Ureter (tissue), 1 donor: ENCODE results near the gene AGXT. TPM values are rescaled to one million over a fixed set of nuclear protein-coding genes. Genes with fewer than 3 reads are reported as not detected.

ENCODE experiments used
- DNase-seq: peaks from one replicate; pipeline ENCODE4 v3.0.0-alpha.2; 2020; ENCODE audit warnings: low spot score
- total RNA-seq: library from RNA; stranded (reverse); gene quantifications from one replicate; pipeline ENCODE4 v1.2.4, GENCODE V29; 2023
- donor health status: DM: yes; HTN: yes; CAD: no.

Gene AGXT
- total RNA-seq, 1 donor from 2014 or later: 0.31 TPM

DNA sequence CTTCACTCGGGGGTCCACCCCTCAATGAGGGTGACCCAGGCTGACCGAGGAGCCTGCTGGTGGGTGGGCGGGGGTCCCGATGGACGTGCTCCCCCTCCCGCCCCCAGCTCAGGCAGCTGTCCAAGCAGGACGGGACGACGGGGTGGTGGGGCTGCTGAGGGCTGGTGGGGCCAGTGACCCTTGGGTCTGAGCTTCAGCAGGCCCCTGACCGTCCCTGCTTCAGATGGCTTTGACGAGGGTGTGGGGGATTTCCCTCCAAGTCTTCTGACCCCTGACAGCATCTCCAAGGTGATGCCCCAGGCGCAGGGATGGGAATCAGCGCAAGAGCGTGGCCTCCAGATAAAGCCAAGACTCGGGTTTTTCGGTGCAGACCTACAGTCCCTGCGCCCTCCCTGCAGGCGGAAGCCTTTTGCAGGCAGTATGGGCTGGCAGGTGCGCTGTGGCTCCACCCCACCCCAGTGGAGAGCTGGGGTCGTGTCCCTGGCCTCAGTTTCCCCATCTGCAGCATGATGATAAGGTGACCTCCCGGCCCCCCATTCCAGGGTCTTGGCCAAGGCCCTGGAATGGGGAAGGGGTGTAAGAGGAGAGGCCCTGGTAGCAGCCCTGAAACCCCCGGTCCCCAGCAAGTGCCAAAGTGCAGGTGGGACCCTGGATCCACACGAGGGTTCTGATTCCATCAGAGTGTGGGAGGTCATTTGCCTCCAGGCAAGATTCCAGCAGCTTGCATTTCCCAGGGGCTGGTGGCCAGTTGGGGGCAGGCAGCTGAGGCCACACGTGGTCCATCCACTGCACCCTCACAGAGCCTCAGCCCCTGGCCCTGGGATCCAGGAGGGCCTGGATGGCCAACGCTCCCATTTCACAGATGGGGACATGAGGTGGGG lies 46.3 kb downstream of the AGXT start:
- no peak for DNase-seq

DNA sequence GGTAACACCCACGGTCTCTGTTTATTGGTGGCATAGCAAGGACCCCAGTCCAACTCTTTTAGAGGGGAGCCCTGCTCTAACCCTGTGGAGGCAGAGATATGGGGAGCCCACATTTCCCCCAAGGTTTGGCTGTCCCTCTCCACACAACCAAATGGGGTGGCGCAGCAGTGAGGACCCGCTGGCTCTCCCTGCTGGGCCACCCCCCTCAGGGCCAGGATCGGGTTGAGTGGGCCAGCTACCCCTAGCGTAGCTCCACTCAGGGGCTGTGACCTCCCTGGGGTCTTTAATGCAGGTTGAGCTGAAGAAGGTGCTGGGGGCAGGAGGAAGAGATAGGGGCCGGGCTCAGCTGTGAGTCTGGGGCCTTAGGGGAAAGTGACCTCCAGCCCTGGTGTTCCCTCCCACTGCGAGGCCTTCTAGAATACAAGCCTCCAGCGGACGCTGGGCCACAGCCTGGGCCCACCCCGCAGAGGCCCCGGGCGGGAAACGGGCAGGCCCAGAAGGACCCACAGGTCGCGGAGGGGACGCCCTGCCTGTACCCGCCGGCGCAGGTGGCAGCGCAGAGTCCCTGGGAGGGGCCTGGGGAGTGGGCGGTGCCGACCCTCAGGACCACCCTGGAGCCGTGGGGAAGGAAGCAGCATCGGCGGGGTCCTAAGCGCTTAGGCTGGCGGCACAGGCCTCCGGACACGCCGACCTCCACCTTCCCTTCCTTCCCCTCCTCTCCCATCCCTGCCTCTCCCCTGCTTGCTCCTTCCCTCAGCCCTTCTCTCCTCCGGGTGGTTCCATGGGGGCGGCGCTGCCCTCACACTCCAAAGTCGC lies 47.1 kb downstream of the AGXT start:
- no peak for DNase-seq

DNA sequence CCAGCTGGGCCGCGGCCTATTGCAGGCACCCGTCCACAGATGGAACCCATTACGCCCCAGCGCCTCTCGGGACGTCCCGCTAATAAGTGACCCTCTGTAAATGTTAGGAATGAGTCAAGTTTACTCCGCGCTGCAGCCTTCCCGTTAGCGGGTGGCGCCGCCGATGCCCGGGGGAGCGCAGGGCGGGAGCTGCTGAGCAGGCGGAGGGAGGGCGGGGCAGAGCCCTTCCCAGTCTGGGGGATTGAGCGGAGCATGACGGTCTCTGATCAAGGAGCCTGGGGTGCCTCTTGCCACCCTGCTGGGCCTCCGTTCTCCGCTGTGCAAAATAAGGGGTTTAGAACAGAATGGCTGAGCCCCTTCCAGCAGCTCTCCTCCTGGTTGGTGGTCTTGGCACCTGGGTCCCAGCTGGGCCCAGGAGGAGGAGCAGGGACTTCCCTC lies 48.0 kb downstream of the AGXT start:
- DNase-seq: peak; percentile 77

DNA sequence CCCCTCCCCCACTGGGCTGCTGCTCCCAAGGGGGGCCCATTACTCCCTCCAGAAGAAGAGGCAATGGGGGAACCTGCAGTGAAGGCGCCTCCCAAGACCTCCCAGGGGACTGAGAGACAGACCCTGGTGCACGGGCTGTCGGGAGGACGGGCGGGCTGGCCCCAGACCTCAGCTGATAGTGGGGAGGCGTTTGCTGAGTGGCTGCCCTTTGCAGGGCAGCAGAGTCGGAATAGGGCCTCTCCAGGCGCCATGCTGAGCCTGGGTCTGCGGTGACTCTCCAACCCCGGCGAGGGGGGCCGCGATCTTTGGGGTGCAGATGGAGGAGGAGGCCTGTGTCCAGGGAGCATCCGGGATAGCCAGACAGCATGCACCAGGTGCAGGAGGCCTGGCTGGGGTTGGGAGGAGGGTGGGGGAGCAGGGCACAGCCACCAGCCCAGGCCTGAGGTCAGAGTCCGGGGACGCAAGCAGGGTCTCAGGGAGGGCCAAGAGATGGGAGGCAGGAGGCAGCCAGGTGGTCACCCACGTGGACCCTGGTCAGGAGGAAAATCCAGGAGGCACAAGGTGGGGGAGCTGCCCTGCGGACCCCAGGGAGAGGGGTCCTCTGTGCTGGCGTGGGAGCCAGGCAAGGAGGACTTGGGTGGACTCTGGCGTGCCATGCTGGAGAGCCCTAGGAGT lies 48.5 kb downstream of the AGXT start:
- DNase-seq: no peak

DNA sequence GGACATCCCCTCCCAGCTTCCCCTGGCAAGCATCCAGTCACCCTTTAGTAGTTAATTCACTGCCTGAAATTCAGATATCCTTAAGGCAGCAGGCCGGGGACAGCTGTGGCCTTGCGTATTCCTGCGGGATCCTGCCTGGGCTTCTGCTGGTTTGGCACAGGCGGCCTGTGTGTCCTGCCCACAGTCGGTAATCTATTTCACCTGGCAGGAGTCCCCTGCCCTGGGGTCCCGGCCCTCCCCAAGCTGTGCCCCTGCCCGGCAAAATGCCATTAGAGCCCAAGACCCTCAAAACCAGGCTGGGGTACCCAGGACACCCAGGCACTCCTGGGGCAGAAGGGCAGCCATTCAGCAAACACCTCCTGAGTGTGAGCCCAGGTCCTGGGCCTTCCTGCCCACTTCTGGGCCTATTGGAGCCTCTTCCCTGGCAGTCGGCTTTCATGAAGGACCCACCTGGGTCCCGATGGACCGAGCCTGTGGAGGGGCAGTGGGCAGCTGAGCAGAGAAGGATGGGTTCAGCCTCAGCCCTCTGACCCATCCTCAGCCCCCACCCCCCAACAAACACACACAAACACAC lies 49.1 kb downstream of the AGXT start:
- DNase-seq: no peak

DNA sequence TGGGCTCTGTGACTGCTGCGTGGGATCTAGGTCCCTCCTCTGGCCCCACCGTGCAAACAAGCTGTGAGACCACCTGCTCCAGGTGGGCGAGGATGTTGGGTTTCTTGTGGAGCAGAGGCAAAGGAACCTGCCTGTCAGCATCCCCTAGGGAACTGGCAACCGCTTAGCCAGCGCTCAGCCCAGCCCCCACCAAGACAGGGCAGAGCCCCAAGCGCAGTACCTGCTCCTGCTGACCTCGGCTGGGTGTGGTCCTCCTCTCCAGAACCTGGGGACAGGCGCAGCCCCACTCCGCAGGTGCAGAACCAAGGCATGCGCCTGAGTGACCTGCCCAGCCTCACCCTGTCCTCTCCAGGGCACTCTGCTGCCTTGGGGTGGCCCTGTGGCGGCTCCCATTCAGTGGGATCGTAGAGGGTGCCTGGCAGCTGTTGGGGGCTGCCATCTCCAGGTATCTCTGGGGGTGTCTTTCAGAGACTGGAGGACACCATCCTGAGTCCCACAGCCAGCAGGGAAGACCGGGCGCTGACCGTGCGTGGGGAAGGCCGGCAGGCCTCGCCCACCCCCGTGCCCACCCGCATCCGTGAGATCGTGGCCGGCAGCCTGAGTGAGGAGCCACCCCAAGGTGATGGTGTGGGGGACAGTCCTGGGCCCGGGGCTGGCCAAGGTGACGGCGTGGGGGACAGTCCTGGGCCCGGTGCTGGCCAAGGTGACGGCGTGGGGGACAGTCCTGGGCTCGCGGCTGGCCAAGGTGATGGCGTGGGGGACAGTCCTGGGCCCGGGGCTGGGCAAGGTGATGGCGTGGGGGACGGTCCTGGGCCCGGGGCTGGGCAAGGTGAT lies 49.9 kb downstream of the AGXT start:
- DNase-seq: no peak

DNA sequence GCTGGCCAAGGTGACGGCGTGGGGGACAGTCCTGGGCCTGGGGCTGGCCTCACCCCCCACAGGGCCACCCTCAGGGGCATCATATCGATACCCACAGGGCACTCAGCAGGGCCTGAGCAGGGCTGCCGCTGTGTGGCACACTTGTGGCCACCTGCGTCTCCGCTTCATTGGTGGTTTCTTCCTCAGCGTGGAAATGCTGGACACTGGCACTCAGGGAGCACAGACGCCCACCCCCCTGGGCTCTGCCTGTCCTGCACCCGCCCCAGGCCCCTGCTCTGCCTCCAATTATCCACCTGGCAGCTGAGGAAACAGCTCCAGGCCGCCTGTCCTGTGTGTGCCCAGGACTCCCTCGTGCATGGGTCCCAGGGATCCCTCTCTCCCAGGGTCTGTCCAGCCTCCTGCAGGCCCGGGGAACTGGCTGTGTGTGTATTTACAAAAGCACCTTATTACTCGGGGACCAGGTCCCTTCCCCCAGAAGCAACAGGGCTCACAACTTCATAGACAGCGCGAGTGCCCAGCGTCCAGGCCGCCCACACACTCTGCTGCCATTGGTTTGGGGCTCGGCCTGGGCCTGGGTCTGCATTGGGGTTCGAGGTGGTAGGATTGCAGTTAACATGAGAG lies 50.6 kb downstream of the AGXT start:
- no peak for DNase-seq

DNA sequence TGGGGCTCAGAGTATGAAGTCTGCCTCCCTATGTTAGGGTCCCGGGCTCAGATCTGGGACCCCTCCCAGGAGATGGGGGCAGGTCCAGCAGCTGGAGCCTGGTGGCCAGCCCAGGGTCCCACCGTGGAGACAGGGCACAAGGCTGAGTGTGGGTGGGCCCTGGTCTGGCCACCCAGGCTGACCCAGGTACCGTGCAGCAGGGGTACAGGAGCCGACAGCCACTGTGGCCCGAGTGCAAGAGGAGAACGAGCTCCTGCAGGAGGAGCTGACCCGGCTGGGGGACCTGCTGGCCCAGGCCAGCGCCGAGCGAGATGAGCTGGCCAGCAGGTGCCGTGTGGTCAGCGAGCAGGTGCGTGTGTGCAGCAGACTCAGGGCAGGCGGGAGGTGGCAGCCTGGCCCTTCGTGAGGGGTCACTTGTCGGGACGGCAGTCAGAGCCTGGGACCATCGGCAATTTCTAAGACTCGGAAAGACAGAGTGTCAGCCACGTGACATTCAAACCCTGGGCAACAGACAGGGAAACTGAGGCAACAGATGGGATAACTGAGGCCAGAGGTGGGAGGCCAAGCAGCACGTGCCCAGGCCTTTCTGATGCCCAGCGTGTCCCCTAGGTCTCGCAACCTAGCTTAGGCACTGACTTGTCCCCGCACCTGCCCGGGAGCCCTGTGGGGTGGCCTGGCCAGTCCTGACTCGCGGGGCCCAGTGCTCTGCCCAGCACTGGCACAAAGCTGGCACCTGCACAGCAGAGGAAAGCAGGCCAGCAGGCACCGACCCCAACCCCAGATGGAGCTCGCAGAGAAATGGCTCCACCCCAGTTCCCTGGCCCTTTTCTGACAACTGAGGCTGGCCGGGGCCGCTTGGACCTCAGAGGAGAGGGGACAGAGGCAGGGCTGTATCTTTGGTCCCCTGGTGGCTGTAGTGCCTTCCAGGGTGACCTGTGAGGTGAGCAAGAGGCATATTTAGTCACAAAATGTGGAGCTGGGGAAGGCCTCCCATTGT lies 51.5 kb downstream of the AGXT start:
- DNase-seq: peak; percentile 41

DNA sequence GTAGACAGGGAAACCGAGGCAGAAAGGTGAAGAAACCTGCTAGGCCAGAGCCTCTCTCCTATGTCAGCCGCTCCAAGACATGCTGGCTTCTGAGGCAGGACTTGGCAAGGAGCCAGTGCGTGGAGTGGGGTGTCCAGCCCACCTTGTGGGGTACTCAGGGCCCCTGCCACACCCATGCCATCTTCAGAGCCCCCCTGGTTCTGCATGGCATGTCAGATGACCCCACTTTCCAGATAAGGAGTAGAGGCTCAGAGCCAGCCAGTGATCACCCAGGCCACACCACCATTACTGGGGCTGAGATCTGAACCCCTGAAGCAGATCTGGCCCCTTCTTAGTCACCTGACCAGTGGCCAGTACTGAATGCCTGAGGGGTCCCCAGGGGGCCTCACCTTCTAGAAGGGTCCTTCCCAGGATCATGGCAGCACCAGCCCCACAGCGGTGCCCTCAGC lies 52.2 kb downstream of the AGXT start:
- DNase-seq: peak; percentile 37

DNA sequence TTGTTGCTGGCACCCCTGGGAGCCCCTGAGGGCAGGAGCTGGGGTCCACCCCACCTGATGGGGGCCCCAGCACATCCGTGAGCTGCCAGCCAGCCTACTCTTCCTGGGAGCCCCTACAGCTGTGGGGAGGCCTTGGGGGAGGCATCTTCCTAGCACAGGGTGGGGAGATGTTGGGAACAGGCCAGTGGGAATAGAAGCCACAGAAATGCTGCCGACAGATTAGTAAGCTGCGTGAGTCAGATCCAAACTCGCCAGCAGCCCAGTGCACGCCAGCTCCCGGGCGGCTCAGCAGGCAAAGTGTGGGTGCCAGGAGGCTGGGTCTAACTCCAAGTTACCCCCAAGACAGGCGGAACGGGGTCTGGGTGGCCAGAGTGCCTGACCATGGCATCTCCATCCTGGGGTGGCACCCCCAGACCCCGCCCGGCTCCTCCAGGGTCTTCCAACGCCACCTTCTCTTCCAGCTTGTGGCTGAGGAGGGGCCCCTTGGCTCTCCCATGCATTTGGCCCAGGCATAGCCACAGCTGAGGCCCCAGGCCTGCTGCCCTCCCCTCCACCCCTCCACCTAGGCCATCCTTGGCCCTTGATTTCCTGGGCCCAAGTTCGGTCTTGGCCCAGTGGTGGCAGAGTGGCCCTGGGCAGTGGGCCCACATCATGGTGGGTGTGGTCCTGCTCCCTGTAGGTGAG lies 52.8 kb downstream of the AGXT start:
- DNase-seq: peak; percentile 50

DNA sequence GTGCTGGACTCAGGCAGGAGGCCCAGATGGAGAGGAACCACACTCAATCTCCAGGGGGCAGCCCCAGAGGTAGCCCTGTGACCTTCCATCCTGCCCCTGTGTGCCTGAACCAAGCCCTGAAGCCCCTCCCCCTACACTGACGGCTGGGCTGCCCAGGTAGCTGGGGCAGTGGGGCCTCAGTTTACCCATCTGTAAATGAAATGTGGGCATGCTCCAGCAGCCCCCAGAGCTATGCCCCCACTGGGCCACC lies 53.3 kb downstream of the AGXT start:
- peak; percentile 42 for DNase-seq

DNA sequence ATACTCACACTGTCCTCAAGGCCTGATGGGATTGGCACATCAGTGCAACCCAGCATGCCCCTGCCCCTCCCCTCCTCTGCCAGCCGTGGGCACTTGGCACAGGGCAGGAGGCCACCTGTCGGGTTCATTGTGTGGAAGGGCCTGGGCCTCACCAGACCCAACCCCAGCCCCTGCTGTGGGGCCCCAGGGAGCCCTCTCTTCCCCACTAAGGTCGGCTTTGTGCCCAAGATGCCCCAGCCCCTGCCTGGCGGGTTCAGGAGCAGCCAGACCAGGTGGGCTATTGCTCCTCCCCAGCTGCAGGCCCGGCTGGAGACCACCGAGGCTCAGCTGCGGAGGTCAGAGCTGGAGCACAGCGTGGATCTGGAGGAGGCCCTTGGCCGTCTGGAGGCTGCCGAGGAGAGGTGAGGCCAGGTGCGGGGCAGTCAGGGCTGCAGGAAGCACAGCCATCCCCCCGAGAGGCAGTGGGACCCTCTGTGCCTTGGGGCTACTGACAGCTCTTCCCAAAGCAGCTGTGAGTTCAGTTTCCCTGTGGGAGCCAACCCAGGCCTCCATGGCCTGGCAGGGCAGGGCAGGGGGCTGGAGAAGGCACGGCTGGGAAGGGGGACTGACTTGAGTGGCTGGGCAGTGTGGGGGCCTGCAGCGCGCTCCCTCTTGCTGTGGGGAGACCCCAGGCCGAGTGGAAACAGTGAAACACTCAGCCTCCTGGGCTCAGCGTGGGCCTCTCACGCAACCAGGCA lies 53.8 kb downstream of the AGXT start:
- peak; percentile 41 for DNase-seq

DNA sequence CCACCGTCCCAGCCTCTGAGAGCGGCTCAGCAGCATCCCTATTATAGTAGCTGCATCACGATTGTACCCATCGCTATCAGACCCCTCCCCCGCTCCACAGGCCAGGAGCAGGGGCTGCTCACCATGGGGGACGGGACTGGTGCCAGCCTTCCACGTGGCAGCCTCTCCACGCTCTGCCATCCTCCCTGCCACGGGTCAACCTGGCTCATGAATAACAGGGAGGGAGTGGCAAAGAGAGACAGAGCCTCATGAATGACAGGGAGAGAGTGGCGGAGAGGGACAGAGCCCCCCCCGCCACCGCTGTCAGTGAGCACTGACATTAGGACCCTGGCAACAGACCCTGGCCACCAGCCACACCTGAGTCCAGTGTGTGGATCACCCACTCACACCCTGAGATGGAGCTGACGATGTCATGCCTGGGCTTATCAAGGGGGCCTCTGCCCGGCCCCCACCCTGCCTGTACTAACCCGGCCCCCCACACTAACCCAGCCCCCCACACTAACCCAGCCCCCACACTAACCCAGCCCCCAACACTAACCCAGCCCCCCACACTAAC lies 54.4 kb downstream of the AGXT start:
- no peak for DNase-seq

DNA sequence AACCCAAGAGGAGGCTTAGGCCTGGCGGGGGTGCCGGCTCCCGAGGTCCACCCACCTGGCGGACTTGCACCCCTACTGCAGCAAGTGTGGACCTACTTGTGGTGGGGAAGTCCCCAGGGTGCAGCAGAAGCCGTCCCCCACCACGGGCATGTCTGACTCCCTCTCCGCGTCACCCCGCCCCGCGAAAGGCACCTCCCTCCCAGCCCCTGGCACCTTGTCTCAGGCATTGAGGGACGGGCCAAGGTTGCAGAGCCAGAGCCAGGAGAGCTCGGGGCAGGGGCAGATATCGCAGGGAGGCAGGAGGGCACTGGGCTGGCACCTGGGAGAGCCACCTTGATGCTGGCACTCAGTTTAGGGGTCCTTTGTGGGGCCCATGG lies 56.6 kb downstream of the AGXT start:
- peak; percentile 42 for DNase-seq

DNA sequence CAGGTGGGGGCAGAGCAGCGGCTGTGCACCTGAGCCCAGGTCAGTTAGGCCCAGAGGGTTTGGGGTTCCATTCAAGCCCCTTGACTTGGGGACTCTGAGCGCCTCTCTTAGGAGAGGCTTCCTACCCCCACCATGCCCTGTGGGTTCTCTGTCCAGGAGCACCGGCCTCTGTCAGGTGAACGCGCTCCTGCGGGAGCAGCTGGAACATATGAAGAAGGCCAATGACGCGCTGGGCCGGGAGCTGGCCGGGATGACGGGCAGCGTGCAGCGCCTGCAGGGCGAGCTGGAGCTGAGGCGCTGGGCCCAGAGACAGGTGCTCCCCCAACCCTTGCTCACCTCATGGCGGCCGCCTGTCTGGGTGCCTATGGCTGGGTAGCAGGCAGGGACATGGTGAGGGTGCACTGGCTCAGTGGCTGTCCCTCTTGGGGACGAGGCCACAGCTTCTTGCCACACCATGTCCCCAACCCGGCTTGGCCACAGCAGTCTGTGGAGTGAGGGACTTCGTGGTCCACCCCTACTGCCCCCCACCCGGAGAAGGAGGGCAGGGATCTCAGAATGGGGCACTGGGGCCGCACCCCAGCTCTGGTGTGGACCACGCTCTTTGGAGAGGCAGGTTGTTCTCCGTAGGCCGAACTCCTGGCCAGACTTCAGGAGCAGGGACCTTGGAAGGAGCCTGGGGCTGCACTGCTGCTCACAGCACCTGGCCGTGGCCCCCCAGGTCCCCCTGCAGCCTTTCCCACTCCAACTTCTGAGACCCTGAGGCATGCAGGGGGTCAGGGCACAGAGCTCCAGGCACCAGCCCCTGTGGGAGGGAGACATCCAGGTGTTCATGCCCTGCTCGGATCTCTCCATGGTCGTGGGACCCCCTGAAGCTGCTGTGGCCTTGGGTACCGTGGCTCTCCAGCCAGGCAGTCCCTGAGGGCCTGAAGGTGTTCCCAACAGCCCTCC lies 57.2 kb downstream of the AGXT start:
- DNase-seq: peak; percentile 42

DNA sequence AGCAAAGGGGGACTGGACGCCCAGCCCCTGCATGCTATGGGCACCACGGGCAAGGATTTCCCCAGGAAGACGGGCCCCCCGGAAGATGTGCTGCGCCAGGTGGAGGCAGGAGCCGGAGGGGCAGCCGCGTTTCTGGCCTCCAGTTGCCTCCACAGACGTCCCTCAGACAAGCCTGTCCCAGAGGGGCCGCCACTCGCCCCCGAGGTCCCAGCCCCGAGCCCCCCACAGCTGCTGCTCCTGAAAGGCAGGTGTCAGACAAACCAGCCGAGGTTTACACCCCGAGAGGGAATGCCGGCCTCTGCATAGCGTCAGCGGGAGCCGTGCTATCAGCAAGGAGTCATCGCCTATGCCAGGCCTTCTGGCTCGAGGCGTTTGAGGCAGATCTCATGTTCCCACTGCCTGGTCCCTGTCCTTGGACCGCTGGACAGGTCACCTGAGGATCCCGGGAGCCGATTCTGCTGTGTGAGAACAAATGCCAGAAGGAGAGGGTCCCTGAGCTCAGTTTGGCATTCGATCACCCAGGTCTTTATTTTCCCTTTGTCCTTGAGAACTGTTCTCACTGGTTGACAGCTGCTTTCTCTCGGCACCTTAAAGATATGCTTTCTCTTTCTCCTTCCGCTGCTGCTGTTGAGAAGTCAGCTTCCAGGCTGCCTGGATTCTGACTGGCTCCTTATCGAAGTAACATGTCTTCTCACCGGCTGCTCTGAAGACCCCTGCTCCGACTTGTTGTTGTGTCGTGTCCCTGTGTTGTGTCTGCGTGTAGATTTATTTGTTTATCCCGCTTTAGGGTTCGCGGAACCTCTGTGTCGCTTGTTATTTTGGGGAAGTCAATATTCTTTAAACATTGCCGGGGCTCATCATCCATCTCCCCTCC lies 58.1 kb downstream of the AGXT start:
- DNase-seq: peak; percentile 37
